ENCODE measurements around the gene NME9. TPM values are rescaled to one million over a fixed set of nuclear protein-coding genes. Genes with fewer than 3 reads are reported as not detected.

NME9 gene
- polyA plus RNA-seq, 2 donors = 0.06 to 0.12 TPM

DNA sequence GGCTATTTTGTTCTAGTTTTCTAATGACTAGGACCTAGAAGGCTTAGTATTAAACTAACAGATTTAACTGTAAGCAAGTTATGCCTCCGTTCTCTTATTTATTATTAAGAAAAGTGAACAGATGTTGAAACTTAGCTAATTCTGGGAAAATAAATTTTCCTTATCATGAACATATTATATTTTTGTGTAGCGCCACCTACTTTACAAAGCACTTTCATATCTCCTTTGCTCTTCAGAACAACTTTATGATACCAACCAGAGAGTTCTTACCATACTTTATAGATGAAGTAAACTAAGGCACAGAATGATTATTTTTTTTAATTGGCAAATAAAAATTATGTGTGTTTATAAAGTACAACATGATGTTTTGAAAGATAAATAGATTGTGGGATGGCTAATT lies 59.4 kb downstream of the NME9 start:
- H3K27ac ChIP-seq (ENCODE audit: low read depth in 2 of 2, low read length in 1 of 2) = no peak overlapping the region
- H3K36me3 ChIP-seq (ENCODE audit: control insufficient read depth in 2 of 2, insufficient read depth in 2 of 2, low read length in 1 of 2) = peaks cover 8 to 10% of the 10 kb centered on the region in 2 donors
- 89 to 93% methylated on average over 2 of the region's 2 CpGs for WGBS, 2 donors
- no peak overlapping the region for H3K4me3 ChIP-seq (ENCODE audit: low read depth in 1 of 2, low read length in 2 of 2)
- H3K9me3 ChIP-seq (ENCODE audit: control insufficient read depth in 2 of 2, insufficient read depth in 1 of 2, low read depth in 1 of 2, low read length in 1 of 2) = no peaks in the 10 kb centered on the region
- H3K4me1 ChIP-seq (ENCODE audit: control insufficient read depth in 2 of 2, insufficient read depth in 2 of 2, low read length in 1 of 2) = no peaks in the 10 kb centered on the region
- no peaks in the 10 kb centered on the region for H3K27me3 ChIP-seq (ENCODE audit: control insufficient read depth in 1 of 2, insufficient read depth in 2 of 2, low read length in 2 of 2)

DNA sequence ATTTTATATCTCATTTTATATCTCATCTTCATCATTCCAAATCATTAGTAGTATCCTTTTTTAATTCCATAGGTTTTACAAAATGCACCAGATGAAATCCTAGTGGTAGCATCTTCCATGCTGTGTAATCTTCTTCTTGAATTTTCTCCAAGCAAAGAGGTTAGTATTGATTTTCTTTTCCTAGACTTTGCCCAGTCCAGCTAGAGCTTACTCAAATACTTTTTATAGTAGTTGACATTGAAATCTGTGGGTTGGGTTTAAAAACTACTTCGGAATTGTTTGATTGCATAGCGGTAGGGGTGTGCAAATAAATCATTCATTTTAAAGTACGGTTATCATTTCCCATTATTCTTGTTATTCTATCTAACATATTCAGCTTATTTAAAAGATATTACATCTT lies 62.6 kb downstream of the NME9 start:
- Histone ChIP-seq H3K9me3 (ENCODE audit: control insufficient read depth in 2 of 2, insufficient read depth in 1 of 2, low read depth in 1 of 2, low read length in 1 of 2) (no peaks in the 10 kb centered on the region), H3K4me1 (ENCODE audit: control insufficient read depth in 2 of 2, insufficient read depth in 2 of 2, low read length in 1 of 2) (no peaks in the 10 kb centered on the region), H3K36me3 (ENCODE audit: control insufficient read depth in 2 of 2, insufficient read depth in 2 of 2, low read length in 1 of 2) (peaks cover 3 to 4% of the 10 kb centered on the region in 2 donors), H3K27ac (ENCODE audit: low read depth in 2 of 2, low read length in 1 of 2) (no peak overlapping the region), H3K4me3 (ENCODE audit: low read depth in 1 of 2, low read length in 2 of 2) (no peak overlapping the region), H3K27me3 (ENCODE audit: control insufficient read depth in 1 of 2, insufficient read depth in 2 of 2, low read length in 2 of 2) (no peaks in the 10 kb centered on the region)
- whole genome bisulfite sequencing, 2 donors = 94 to 98% methylated on average over 3 of the region's 3 CpGs

DNA sequence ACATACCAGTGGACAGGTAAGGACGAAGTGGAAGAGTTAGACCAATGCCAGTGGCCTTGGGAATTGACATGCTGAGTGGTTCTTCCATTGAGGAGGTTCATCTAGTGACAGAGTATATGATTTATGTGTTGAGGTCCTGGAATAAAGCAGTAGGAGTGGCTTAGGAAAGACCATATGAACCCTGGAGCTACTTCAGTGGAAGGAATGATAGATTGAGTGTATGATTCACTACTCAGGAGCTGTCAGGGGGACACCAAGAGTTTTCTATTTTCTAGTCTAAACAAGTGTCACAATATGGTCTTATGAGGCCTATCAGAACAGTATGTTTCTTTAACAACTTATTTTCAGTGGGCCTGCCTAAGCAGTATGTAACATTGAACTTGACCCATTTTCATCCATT lies 63.9 kb downstream of the NME9 start:
- WGBS, 2 donors = 80 to 92% methylated on average over 1 of the region's 1 CpG

DNA sequence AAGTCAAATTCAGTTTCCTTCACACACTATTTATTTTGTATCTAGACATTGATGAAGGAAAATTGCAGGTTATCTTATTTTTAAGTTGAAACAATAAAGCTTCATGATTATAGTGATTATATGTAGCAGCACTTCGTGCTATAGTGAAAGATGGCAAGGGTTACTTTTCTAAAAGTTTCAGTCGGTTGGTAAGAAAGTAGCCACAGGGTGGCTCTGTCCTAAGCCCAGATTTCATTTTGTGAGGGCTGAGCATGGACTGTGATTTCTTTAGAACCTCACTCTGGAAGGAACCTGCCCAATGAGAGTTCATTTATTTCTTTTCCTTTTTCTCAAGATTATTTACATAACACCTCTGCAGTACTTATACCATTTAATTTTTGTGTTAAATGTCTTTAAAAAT lies 66.5 kb downstream of the NME9 start:
- Histone ChIP-seq H3K4me3 (ENCODE audit: low read depth in 1 of 2, low read length in 2 of 2) (no peak overlapping the region), H3K36me3 (ENCODE audit: control insufficient read depth in 2 of 2, insufficient read depth in 2 of 2, low read length in 1 of 2) (peaks cover 4 to 12% of the 10 kb centered on the region in 2 donors), H3K4me1 (ENCODE audit: control insufficient read depth in 2 of 2, insufficient read depth in 2 of 2, low read length in 1 of 2) (no peaks in the 10 kb centered on the region), H3K27me3 (ENCODE audit: control insufficient read depth in 1 of 2, insufficient read depth in 2 of 2, low read length in 2 of 2) (no peaks in the 10 kb centered on the region), H3K9me3 (ENCODE audit: control insufficient read depth in 2 of 2, insufficient read depth in 1 of 2, low read depth in 1 of 2, low read length in 1 of 2) (no peaks in the 10 kb centered on the region), H3K27ac (ENCODE audit: low read depth in 2 of 2, low read length in 1 of 2) (no peak overlapping the region)
- WGBS, 2 donors = 59 to 65% methylated on average over 2 of the region's 2 CpGs

More for the DNA sequence above, 63.9 kb downstream of the NME9 start:
- no peaks in the 10 kb centered on the region for H3K4me1 ChIP-seq (ENCODE audit: control insufficient read depth in 2 of 2, insufficient read depth in 2 of 2, low read length in 1 of 2)
- H3K27ac ChIP-seq (ENCODE audit: low read depth in 2 of 2, low read length in 1 of 2) = no peak overlapping the region
- no peaks in the 10 kb centered on the region for H3K9me3 ChIP-seq (ENCODE audit: control insufficient read depth in 2 of 2, insufficient read depth in 1 of 2, low read depth in 1 of 2, low read length in 1 of 2)
- H3K4me3 ChIP-seq (ENCODE audit: low read depth in 1 of 2, low read length in 2 of 2) = no peak overlapping the region
- H3K27me3 ChIP-seq (ENCODE audit: control insufficient read depth in 1 of 2, insufficient read depth in 2 of 2, low read length in 2 of 2) = no peaks in the 10 kb centered on the region
- peaks cover 3 to 4% of the 10 kb centered on the region in 2 donors for H3K36me3 ChIP-seq (ENCODE audit: control insufficient read depth in 2 of 2, insufficient read depth in 2 of 2, low read length in 1 of 2)

DNA sequence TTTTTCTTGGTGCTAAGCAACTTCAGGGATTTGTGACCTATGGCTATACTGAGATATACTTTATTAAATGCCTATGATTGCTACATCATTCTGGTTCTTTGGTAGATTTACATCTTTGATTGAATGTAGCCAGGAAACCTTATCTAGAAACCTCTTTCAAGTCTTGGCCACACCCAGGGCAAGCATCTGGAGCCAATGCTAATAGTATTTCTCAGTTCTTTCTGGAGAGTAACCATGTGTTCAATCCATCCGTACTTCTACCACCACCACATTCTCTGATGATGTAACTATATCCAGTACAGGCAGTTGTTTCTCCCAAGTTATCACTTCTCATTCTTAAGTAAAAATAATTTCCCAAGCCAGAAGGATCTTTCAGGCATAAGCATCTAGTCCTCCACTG lies 69.0 kb downstream of the NME9 start:
- Histone ChIP-seq H3K4me1 (ENCODE audit: control insufficient read depth in 2 of 2, insufficient read depth in 2 of 2, low read length in 1 of 2) (no peaks in the 10 kb centered on the region), H3K9me3 (ENCODE audit: control insufficient read depth in 2 of 2, insufficient read depth in 1 of 2, low read depth in 1 of 2, low read length in 1 of 2) (no peaks in the 10 kb centered on the region), H3K4me3 (ENCODE audit: low read depth in 1 of 2, low read length in 2 of 2) (no peak overlapping the region), H3K27ac (ENCODE audit: low read depth in 2 of 2, low read length in 1 of 2) (no peak overlapping the region), H3K27me3 (ENCODE audit: control insufficient read depth in 1 of 2, insufficient read depth in 2 of 2, low read length in 2 of 2) (no peaks in the 10 kb centered on the region), H3K36me3 (ENCODE audit: control insufficient read depth in 2 of 2, insufficient read depth in 2 of 2, low read length in 1 of 2) (peaks cover 0 to 14% of the 10 kb centered on the region in 2 donors)
- WGBS, 2 donors = 82 to 83% methylated on average over 1 of the region's 1 CpG

DNA sequence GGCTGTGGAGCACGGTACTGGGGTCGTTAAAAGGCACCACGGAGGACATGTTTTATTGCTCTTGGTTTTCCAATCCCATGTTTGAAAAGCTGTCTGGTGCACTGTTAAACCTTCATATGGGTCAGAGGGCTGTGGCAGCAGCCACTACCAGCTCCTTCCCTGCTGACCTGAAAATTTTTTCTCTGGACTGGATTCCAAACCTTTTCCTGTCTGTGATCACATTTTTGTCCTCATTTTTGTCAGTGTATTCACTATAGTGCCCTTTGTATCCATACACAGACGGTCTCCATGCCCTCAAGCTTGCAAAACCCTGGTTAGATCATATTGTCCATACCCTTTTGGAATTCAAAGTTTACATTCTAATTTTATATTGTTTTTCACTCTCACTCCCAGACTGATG lies 70.5 kb downstream of the NME9 start:
- Histone ChIP-seq H3K9me3 (ENCODE audit: control insufficient read depth in 2 of 2, insufficient read depth in 1 of 2, low read depth in 1 of 2, low read length in 1 of 2) (no peaks in the 10 kb centered on the region), H3K4me1 (ENCODE audit: control insufficient read depth in 2 of 2, insufficient read depth in 2 of 2, low read length in 1 of 2) (no peaks in the 10 kb centered on the region), H3K27ac (ENCODE audit: low read depth in 2 of 2, low read length in 1 of 2) (no peak overlapping the region), H3K36me3 (ENCODE audit: control insufficient read depth in 2 of 2, insufficient read depth in 2 of 2, low read length in 1 of 2) (peaks cover 0 to 14% of the 10 kb centered on the region in 2 donors), H3K4me3 (ENCODE audit: low read depth in 1 of 2, low read length in 2 of 2) (no peak overlapping the region), H3K27me3 (ENCODE audit: control insufficient read depth in 1 of 2, insufficient read depth in 2 of 2, low read length in 2 of 2) (no peaks in the 10 kb centered on the region)
- WGBS, 2 donors = 94 to 96% methylated on average over 4 of the region's 4 CpGs

DNA sequence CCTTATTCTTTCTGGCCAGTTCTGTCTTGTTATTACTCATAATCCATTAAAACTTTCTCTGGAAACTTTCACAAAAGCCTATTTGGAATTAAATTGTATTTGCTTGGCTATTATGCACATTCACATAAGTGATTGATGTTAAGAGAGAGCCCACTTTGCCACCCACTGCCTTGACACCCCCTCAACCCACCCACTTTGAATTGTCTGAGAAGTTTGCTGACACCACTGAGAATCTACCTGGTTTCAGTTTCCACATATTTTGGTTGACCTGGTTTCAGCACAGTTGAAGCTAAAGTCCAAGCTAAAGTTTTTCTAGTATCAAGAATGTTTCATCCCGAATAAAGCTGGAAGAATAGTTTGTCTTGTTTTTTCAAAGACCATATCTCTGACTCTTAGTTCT lies 71.7 kb downstream of the NME9 start:
- peaks cover 0 to 14% of the 10 kb centered on the region in 2 donors for H3K36me3 ChIP-seq (ENCODE audit: control insufficient read depth in 2 of 2, insufficient read depth in 2 of 2, low read length in 1 of 2)
- no peak overlapping the region for H3K4me3 ChIP-seq (ENCODE audit: low read depth in 1 of 2, low read length in 2 of 2)
- no peak overlapping the region for H3K27ac ChIP-seq (ENCODE audit: low read depth in 2 of 2, low read length in 1 of 2)
- H3K27me3 ChIP-seq (ENCODE audit: control insufficient read depth in 1 of 2, insufficient read depth in 2 of 2, low read length in 2 of 2) = no peaks in the 10 kb centered on the region
- no peaks in the 10 kb centered on the region for H3K9me3 ChIP-seq (ENCODE audit: control insufficient read depth in 2 of 2, insufficient read depth in 1 of 2, low read depth in 1 of 2, low read length in 1 of 2)
- H3K4me1 ChIP-seq (ENCODE audit: control insufficient read depth in 2 of 2, insufficient read depth in 2 of 2, low read length in 1 of 2) = no peaks in the 10 kb centered on the region
- WGBS, 2 donors = 93% methylated on average over 1 of the region's 1 CpG

DNA sequence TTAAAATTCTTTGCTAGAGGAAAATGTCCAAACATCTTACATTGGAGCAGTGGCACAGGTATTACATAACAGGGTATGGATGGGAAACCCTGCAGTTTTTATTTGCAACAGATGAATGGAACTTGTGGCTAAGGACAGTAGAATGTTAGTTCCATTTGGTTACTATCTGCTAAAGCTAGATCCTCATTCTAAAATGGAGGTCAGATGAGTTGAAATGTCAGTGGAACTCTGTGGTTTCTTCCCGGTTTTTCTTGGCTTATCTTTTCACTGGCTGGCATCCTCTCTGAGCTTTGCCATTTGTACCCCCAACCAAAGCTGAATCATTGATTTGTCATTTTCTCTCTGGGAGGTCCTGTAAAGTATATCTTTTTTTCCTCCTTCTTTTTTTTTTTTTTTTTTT lies 73.6 kb downstream of the NME9 start:
- H3K4me3 ChIP-seq (ENCODE audit: low read depth in 1 of 2, low read length in 2 of 2) = no peak overlapping the region
- H3K36me3 ChIP-seq (ENCODE audit: control insufficient read depth in 2 of 2, insufficient read depth in 2 of 2, low read length in 1 of 2) = peaks cover 0 to 14% of the 10 kb centered on the region in 2 donors
- H3K27me3 ChIP-seq (ENCODE audit: control insufficient read depth in 1 of 2, insufficient read depth in 2 of 2, low read length in 2 of 2) = no peaks in the 10 kb centered on the region
- H3K4me1 ChIP-seq (ENCODE audit: control insufficient read depth in 2 of 2, insufficient read depth in 2 of 2, low read length in 1 of 2) = no peaks in the 10 kb centered on the region
- H3K27ac ChIP-seq (ENCODE audit: low read depth in 2 of 2, low read length in 1 of 2) = no peak overlapping the region
- H3K9me3 ChIP-seq (ENCODE audit: control insufficient read depth in 2 of 2, insufficient read depth in 1 of 2, low read depth in 1 of 2, low read length in 1 of 2) = no peaks in the 10 kb centered on the region
- WGBS, 2 donors = 89 to 93% methylated on average over 1 of the region's 1 CpG

DNA sequence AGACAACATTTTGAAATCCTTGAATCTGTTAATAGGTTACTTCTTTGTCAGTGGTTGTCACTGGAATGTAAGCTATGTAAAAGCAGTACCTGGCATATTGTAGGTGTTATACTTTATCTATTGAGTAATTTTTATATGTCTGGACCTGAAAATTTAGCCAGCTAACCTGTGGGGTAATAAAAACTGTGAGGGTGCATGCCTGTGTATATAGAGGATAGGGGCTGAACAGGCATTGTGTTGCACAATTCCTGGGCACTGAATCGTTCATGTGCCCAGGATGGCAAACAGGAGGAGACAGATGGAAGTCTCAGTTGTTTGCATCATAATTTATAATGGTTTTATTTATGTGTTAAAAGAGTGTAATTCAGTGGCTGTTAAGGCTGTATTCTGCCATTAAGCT lies 75.4 kb downstream of the NME9 start:
- H3K4me1 ChIP-seq (ENCODE audit: control insufficient read depth in 2 of 2, insufficient read depth in 2 of 2, low read length in 1 of 2) = no peaks in the 10 kb centered on the region
- H3K36me3 ChIP-seq (ENCODE audit: control insufficient read depth in 2 of 2, insufficient read depth in 2 of 2, low read length in 1 of 2) = peaks cover 0 to 10% of the 10 kb centered on the region in 2 donors
- H3K4me3 ChIP-seq (ENCODE audit: low read depth in 1 of 2, low read length in 2 of 2) = no peak overlapping the region
- H3K9me3 ChIP-seq (ENCODE audit: control insufficient read depth in 2 of 2, insufficient read depth in 1 of 2, low read depth in 1 of 2, low read length in 1 of 2) = no peaks in the 10 kb centered on the region
- no peak overlapping the region for H3K27ac ChIP-seq (ENCODE audit: low read depth in 2 of 2, low read length in 1 of 2)
- WGBS, 2 donors = 47 to 48% methylated on average over 1 of the region's 1 CpG
- no peaks in the 10 kb centered on the region for H3K27me3 ChIP-seq (ENCODE audit: control insufficient read depth in 1 of 2, insufficient read depth in 2 of 2, low read length in 2 of 2)

DNA sequence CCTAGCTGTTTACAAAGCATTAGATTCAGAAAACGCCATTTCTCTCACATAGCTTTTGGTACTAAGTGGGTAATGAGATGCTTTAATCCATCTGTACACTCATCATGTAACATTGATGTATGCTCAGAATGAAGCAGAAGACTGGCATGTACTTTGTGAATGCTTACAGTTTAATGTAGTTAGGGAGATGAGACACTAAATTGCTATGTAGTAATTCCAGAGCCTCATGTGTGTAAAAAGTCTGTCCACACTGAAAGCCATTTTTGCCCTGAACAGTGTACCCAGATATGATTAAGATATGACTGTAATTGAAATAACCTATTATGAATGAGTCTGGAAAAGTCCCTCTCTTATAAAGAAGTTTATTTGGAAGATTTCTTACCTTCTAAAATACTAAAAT lies 76.0 kb downstream of the NME9 start:
- WGBS, 2 donors = 94 to 96% methylated on average over 1 of the region's 1 CpG

More for the DNA sequence above, 76.0 kb downstream of the NME9 start:
- Histone ChIP-seq H3K36me3 (ENCODE audit: control insufficient read depth in 2 of 2, insufficient read depth in 2 of 2, low read length in 1 of 2) (peaks cover 0 to 8% of the 10 kb centered on the region in 2 donors), H3K27ac (ENCODE audit: low read depth in 2 of 2, low read length in 1 of 2) (no peak overlapping the region), H3K9me3 (ENCODE audit: control insufficient read depth in 2 of 2, insufficient read depth in 1 of 2, low read depth in 1 of 2, low read length in 1 of 2) (no peaks in the 10 kb centered on the region), H3K27me3 (ENCODE audit: control insufficient read depth in 1 of 2, insufficient read depth in 2 of 2, low read length in 2 of 2) (no peaks in the 10 kb centered on the region), H3K4me3 (ENCODE audit: low read depth in 1 of 2, low read length in 2 of 2) (no peak overlapping the region), H3K4me1 (ENCODE audit: control insufficient read depth in 2 of 2, insufficient read depth in 2 of 2, low read length in 1 of 2) (no peaks in the 10 kb centered on the region)

All from esophagus (tissue), 2 donors.